ENCODE results near the gene PPP1R27.

GRCh38 chr17:81833921-81834830 lies 674 bp downstream of the PPP1R27 start:
- TF ChIP-seq POLR2A (IDR thresholded peaks at IDR 0.05) (no peak), CTCF (IDR thresholded peaks at IDR 0.05) (no peak), POLR2AphosphoS5 (IDR thresholded peaks at IDR 0.05) (no peak), EP300 (IDR thresholded peaks at IDR 0.05) (no peak)
